SK-N-SH (cell line): ENCODE measurements around the gene MYO10. TPM values are rescaled to one million over a fixed set of nuclear protein-coding genes. Genes with fewer than 3 reads are reported as not detected.

Experiments used
- CTCF ChIA-PET: fragments of 300-600, 350-600 bp; formaldehyde crosslinking; extraction: SDS; loops from one replicate; lab custom pipeline; 2021; lab: Yijun Ruan, JAX
- POLR2A ChIA-PET: fragments of 350-600 bp; sonication (Branson Sonifier 250); formaldehyde crosslinking; extraction: SDS; loops from one replicate; lab custom pipeline; 2020; ENCODE audit warnings: antibody characterized with exemption, inconsistent platforms; lab: Yijun Ruan, JAX
- DNase-seq: peaks from one replicate; pipeline ENCODE4 v3.0.0; 2012
- H2AFZ ChIP-seq: fragments of 200-600 bp; sonication (generic); 2 replicates; pipeline ENCODE4 v1.8.1; 2016; ENCODE audit warnings: antibody characterized with exemption, mild to moderate bottlenecking, low read depth
- H3F3A ChIP-seq: fragments of 200-600 bp; sonication (generic); replicated peaks from 2 replicates; pipeline ENCODE3; 2016; ENCODE audit warnings: antibody characterized with exemption, mild to moderate bottlenecking; ENCODE audit not compliant: insufficient read depth
- H3K27ac ChIP-seq, 2 experiments: fragments of 200-500 bp in 1 of 2; fragments of 200-600 bp in 1 of 2; sonication (Bioruptor generic) in 1 of 2; sonication (generic), shearing (Covaris generic) in 1 of 2; 2 replicates each; pipeline versions ENCODE4 v1.5.1 to v1.6.1; 2014 to 2016; ENCODE audit warnings: low read depth in 2 of 2, inconsistent platforms in 1 of 2, low read length in 1 of 2, mild to moderate bottlenecking in 1 of 2, mixed read lengths in 1 of 2
- H3K27me3 ChIP-seq: fragments of 200-600 bp; sonication (generic), shearing (Covaris generic); 2 replicates; pipeline ENCODE4 v1.6.1; 2016; ENCODE audit warnings: mixed run types; ENCODE audit not compliant: insufficient read depth
- H3K36me3 ChIP-seq, 2 experiments: fragments of 200-500 bp in 1 of 2; fragments of 200-600 bp in 1 of 2; sonication (Bioruptor generic) in 1 of 2; sonication (generic) in 1 of 2; replicated peaks in 1 of 2; 2 replicates each; pipeline versions ENCODE3 to v1.5.1; 2014 to 2016; ENCODE audit warnings: low read length in 1 of 2, mild to moderate bottlenecking in 1 of 2; ENCODE audit not compliant: insufficient read depth in 2 of 2, control insufficient read depth in 1 of 2
- H3K4me1 ChIP-seq, 2 experiments: fragments of 200-500 bp in 1 of 2; fragments of 200-600 bp in 1 of 2; sonication (Bioruptor generic) in 1 of 2; sonication (generic), shearing (Covaris generic) in 1 of 2; 2 replicates each; pipeline versions ENCODE4 v1.5.1 to v1.6.1; 2014 to 2016; ENCODE audit warnings: low read depth in 1 of 2, low read length in 1 of 2, mixed run types in 1 of 2; ENCODE audit not compliant: insufficient read depth in 2 of 2, control insufficient read depth in 1 of 2
- H3K4me2 ChIP-seq: fragments of 200-600 bp; sonication (generic), shearing (Covaris generic); 2 replicates; pipeline ENCODE4 v1.6.1; 2017; ENCODE audit warnings: mixed run types
- H3K4me3 ChIP-seq, 2 experiments: fragments of 200-500 bp in 1 of 2; fragments of 200-600 bp in 1 of 2; sonication (Bioruptor generic) in 1 of 2; sonication (generic), shearing (Covaris generic) in 1 of 2; 2 replicates each; pipeline versions ENCODE4 v1.5.1 to v1.8.1; 2014 to 2016; ENCODE audit warnings: low read depth in 2 of 2, inconsistent platforms in 1 of 2, low read length in 1 of 2, mild to moderate bottlenecking in 1 of 2, mixed read lengths in 1 of 2, moderate library complexity in 1 of 2
- H3K79me2 ChIP-seq: fragments of 200-600 bp; sonication (generic); 2 replicates; pipeline ENCODE4 v1.8.1; 2017; ENCODE audit warnings: mild to moderate bottlenecking; ENCODE audit not compliant: insufficient read depth
- H3K9ac ChIP-seq: fragments of 200-600 bp; sonication (generic); 2 replicates; pipeline ENCODE4 v1.6.1; 2017; ENCODE audit warnings: mixed run types
- H3K9me2 ChIP-seq: fragments of 200-600 bp; sonication (generic); 2 replicates; pipeline ENCODE4 v1.6.1; 2017; ENCODE audit warnings: mixed run types
- H3K9me3 ChIP-seq: fragments of 200-600 bp; sonication (generic); 2 replicates; pipeline ENCODE4 v1.6.1; 2017; ENCODE audit warnings: mixed run types, mild to moderate bottlenecking, moderate library complexity
- H4K20me1 ChIP-seq: fragments of 200-600 bp; sonication (generic); 2 replicates; pipeline ENCODE4 v1.6.1; 2017; ENCODE audit warnings: mild to moderate bottlenecking, mixed run types; ENCODE audit not compliant: insufficient read depth
- CHD2 ChIP-seq: fragments of 150-350 bp; IDR thresholded peaks from 2 replicates; pipeline ENCODE4 v1.6.1; 2018; ENCODE audit warnings: low read length; ENCODE audit not compliant: partially characterized antibody
- EP300 ChIP-seq, 2 experiments: IDR thresholded peaks; 2 replicates each; pipeline versions ENCODE4 v1.4.0 to v1.6.1; 2012; ENCODE audit warnings: borderline replicate concordance in 1 of 2, low read depth in 1 of 2, low read length in 1 of 2
- FOSL2 ChIP-seq: IDR thresholded peaks from 2 replicates; pipeline ENCODE4 v1.4.0; 2012; ENCODE audit warnings: low read depth, mild to moderate bottlenecking, moderate library complexity, borderline replicate concordance
- GATA2 ChIP-seq: sonication (generic); formaldehyde crosslinking; IDR thresholded peaks from 2 replicates; pipeline ENCODE4 v1.5.0; 2020; ENCODE audit warnings: mild to moderate bottlenecking, missing genetic modification reagents
- JUND ChIP-seq: IDR thresholded peaks from 2 replicates; pipeline ENCODE4 v1.4.0; 2012
- MEF2A ChIP-seq: IDR thresholded peaks from 2 replicates; pipeline ENCODE4 v1.4.0; 2012; ENCODE audit warnings: low read depth, borderline replicate concordance
- RAD21 ChIP-seq: IDR thresholded peaks from 2 replicates; pipeline ENCODE4 v1.6.1; 2012; ENCODE audit warnings: mild to moderate bottlenecking, low read length
- SIN3A ChIP-seq: IDR thresholded peaks from 2 replicates; pipeline ENCODE4 v1.6.1; 2012; ENCODE audit warnings: low read depth, mild to moderate bottlenecking, low read length, moderate library complexity, borderline replicate concordance
- TAF1 ChIP-seq: IDR thresholded peaks from 2 replicates; pipeline ENCODE4 v1.6.1; 2012; ENCODE audit warnings: low read depth, mild to moderate bottlenecking, low read length, moderate library complexity, borderline replicate concordance
- TEAD4 ChIP-seq: IDR thresholded peaks from 2 replicates; pipeline ENCODE4 v1.4.0; 2012; ENCODE audit warnings: mild to moderate bottlenecking, borderline replicate concordance; ENCODE audit not compliant: insufficient read depth
- USF1 ChIP-seq: IDR thresholded peaks from 2 replicates; pipeline ENCODE4 v1.4.0; 2012; ENCODE audit warnings: low read depth, borderline replicate concordance
- USF2 ChIP-seq: fragments of 150-350 bp; IDR thresholded peaks from 2 replicates; pipeline ENCODE4 v1.6.1; 2017; ENCODE audit warnings: antibody characterized with exemption, low read length, low read depth, borderline replicate concordance
- ZBTB33 ChIP-seq: IDR thresholded peaks from 2 replicates; pipeline ENCODE4 v1.4.0; 2012; ENCODE audit warnings: low read depth, borderline replicate concordance
- WGBS: methylation state at CpG from one replicate; pipeline ENCODE4 v1.1.6; 2017; ENCODE audit warnings: low lambda C conversion rate; 5-methylcytosine and 5-hydroxymethylcytosine counted together
- polyA plus RNA-seq, 3 experiments: library from polyadenylated mRNA; depleted of rRNA; stranded (reverse); fragments of >200 nt; gene quantifications; 2 replicates each; pipeline ENCODE4 v1.2.3, GENCODE V29; 2012

Gene MYO10
- polyA plus RNA-seq, 1 of the 3 experiments (the other 2 are of a cell fraction), result 8.1 TPM

- no peaks in the 10 kb centered on the region for H3K36me3 ChIP-seq
- H3K4me2 ChIP-seq, result no peak overlapping the region
- H2AFZ ChIP-seq, result no peak overlapping the region
- H3K9me3 ChIP-seq, result no peaks in the 10 kb centered on the region
- no peak overlapping the region for H3K4me3 ChIP-seq
- peaks cover 99% of the 10 kb centered on the region for H4K20me1 ChIP-seq
- H3K27ac ChIP-seq, result no peak overlapping the region; a peak in 1 of 4 replicates
- H3K79me2 ChIP-seq, result peaks cover 100% of the 10 kb centered on the region
- peaks cover 25% of the 10 kb centered on the region for H3F3A ChIP-seq
- TF ChIP-seq MEF2A, result no peak
- TF ChIP-seq TEAD4, result no peak
- TF ChIP-seq TAF1, result no peak
- no peak for TF ChIP-seq USF1
- no peak for TF ChIP-seq GATA2
- TF ChIP-seq RAD21, result no peak
- TF ChIP-seq ZBTB33, result no peak
- TF ChIP-seq CHD2, result no peak
- no peak for TF ChIP-seq USF2
- no peak for TF ChIP-seq FOSL2
- TF ChIP-seq, all 33 proteins: peak for 0
- Histone ChIP-seq H3K9me2 (no peaks in the 10 kb centered on the region), H3K27me3 (no peaks in the 10 kb centered on the region), H3K9ac (no peak overlapping the region), H3K4me1 (peaks cover 0 to 67% of the 10 kb centered on the region in 2 experiments; a peak in 3 of 4 replicates)
- no peak for DNase-seq
- 87% methylated on average over 8 of the region's 8 CpGs for whole genome bisulfite sequencing
- POLR2A ChIA-PET, result no interaction called here
- CTCF ChIA-PET, result interaction anchor here (1.0 kb wide), 1 partner anchor 23 kb away, joined by 3 read pairs; no protein-coding TSS in a partner anchor
These were observed 49.2 kb downstream of the MYO10 start for GRCh38 chr5:16886793-16887345.

- no peak overlapping the region; a peak in 1 of 4 replicates for H3K27ac ChIP-seq
- peaks cover 99% of the 10 kb centered on the region for H4K20me1 ChIP-seq
- H3K4me2 ChIP-seq, result no peak overlapping the region
- no peaks in the 10 kb centered on the region for H3K9me3 ChIP-seq
- WGBS, result 90% methylated on average over 7 of the region's 7 CpGs
- POLR2A ChIA-PET, result no interaction called here
- no peak for DNase-seq
- no peak overlapping the region for H2AFZ ChIP-seq
- CTCF ChIA-PET, result interaction anchor here (0.8 to 1.0 kb wide), 2 partner anchors 22 to 335 kb away, joined by 3 read pairs; no protein-coding TSS in a partner anchor
- no peaks in the 10 kb centered on the region for H3K27me3 ChIP-seq
- H3K9me2 ChIP-seq, result no peaks in the 10 kb centered on the region
- H3K4me1 ChIP-seq, result peaks cover 0 to 71% of the 10 kb centered on the region in 2 experiments; a peak in 3 of 4 replicates
- peaks cover 26% of the 10 kb centered on the region for H3F3A ChIP-seq
- H3K36me3 ChIP-seq, result no peaks in the 10 kb centered on the region
- no peak overlapping the region for H3K9ac ChIP-seq
- H3K4me3 ChIP-seq, result no peak overlapping the region
- H3K79me2 ChIP-seq, result peaks cover 100% of the 10 kb centered on the region
- TF ChIP-seq SIN3A (no peak), JUND (no peak), ZBTB33 (no peak), EP300 (IDR thresholded peaks at IDR 0.05; ENCODE audit: borderline replicate concordance in 1 of 2, low read depth in 1 of 2, low read length in 1 of 2) (no peak)
These were observed 49.7 kb downstream of the MYO10 start for GRCh38 chr5:16886366-16886736.
